Superior temporal gyrus (tissue), 1 donor: ENCODE data around the gene ANKUB1.
"Not testable (repeated sequence)": the region's sequence is repeated elsewhere in the genome, so short reads cannot be mapped to it uniquely, and the experiment has no call there.

ENCODE experiments used
- DNase-seq: peaks from one replicate; pipeline ENCODE4 v3.0.0-alpha.2; 2016; ENCODE audit errors: extremely low spot score

Gene ANKUB1

GRCh38 chr3:149792452-149793270, at the start of gene ANKUB1:
Gene ANKUB1, minus strand, starts transcription at chr3:149792554. Its CDS starts 188 bp downstream, at chr3:149792366.
- no peak for DNase-seq

GRCh38 chr3:149839896-149840295, 47.5 kb upstream of the ANKUB1 start:
- no peak for DNase-seq

DNA sequence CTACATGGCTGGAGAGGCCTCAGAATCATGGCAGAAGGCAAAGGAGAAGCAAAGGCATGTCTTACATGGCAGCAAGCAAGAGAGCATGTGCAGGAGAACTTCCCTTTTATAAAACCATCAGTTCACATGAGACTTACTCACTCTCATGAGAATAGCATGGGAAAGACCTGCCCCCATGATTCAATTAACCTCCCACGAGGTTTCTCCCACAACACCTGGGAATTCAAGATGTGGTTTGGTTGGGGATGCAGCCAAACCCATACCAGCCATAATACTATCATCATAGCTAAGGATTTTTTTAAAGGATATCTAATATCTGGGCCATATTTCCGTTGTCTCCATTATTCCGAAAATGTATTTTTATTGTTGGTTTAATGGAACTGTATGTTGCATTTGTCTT, 47.1 kb upstream of the ANKUB1 start:
- DNase-seq: not testable (repeated sequence)

DNA sequence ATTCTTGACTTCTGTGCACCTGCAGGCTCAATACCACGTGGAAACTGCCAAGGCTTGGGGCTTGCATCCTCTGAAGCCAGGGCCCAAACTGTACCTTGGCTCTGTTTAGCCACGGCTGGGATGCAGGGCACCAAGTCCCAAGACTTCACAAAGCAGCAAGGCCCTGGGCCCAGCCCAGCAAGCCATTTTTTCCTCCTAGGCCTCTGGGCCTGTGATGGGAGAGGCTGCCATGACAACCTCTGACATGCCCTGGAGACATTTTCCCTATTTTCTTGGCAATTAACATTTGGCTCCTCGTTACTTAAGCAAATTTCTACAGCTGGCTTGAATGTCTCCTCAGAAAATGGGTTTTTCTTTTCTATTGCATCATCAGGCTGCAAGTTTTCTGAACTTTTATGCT, 46.1 kb upstream of the ANKUB1 start:
- not testable (repeated sequence) for DNase-seq

DNA sequence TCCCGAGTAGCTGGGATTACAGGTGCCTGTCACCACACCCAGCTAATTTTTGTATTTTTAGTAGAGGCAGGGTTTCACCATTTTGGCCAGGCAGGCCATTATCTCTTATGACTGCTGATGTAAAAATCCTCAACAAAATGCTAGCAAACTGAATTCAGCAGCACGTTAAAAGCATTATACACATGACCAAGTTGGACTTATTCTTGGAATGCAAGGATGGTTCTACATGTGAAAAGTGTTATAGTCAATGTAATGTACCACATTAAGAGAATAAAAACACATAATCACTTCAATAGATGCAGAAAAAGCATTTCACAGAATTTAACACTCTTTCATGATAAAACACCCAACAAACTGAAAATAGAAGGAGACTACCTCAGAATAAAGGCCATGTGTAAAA, 40.9 kb upstream of the ANKUB1 start:
- DNase-seq: no peak

DNA sequence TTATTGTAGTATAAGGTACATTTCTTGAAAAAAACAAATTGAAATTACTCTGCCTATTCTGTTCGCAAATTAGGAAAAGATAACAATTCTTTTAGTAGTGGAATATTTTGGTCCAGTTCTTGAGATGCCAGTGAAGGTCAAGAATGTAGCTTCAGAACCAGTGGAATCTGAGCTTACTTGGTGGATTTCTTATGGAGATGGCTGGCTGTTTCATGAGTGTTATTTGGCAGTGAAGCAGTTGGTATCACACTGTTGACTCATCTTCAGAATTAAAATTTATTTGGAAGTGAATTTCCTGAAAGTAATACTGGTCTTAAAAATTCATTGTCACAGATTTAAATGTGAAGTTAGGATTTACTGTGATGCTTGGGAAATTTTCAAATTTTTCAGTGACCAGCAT, 39.7 kb upstream of the ANKUB1 start:
- DNase-seq: no peak

DNA sequence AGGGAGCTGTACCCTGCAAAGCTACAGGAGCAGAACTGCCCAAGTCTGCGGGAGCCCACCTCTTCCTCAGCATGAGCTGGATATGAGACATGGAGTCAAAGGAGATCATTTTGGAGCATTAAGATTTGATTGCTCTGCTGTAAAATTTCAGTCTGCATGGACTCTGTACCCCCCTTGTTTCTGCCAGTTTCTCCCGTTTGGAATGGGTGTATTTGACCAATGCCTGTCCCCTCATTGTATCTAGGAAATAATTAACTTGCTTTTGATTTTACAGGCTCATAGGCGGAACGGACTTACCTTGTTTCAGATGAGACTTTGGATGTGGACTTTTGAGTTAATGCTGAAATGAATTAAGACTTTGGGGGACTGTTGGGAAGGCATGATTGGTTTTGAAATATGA, 39.0 kb upstream of the ANKUB1 start:
- no peak for DNase-seq

DNA sequence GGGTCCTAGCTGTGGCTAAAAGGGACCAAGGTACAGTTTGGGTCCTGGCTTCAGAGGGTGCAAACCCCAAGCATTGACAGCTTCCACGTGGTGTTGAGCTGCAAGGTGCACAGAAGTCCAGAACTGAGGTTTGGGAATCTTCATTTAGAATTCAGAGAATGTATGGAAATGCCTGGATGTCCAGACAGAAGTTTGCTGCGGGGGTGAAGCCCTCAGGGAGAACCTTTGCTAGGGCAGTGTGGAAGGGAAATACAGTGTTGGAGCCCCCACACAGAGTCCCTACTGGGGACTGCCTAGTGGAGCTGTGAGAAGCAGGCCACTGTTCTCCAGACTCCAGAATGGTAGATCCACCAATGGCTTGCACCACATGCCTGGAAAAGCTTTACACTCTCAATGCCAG, 38.5 kb upstream of the ANKUB1 start:
- DNase-seq: no peak

GRCh38 chr3:149829631-149830030, 37.3 kb upstream of the ANKUB1 start:
- DNase-seq: not testable (repeated sequence)

DNA sequence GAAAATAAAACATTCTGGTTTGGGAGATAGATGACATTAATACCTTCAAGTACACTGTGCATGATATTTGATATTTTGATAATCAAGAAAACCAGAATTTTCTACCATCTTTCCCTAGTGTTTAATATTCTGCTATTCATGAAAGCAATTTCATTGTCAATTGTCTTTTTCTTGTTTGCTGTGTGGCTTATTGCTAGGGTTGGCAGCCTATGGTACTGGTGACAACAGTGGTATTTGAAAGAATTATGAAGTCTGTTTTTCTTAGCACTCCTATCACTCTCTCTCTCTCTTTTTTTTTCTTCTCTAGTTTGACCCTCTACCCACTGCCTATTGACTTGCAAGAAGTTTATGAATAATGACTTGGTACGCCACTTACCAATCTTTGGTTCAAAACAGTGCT, 36.0 kb upstream of the ANKUB1 start:
- DNase-seq: peak; percentile 62

GRCh38 chr3:149826636-149827035, 34.3 kb upstream of the ANKUB1 start:
- DNase-seq: no peak

DNA sequence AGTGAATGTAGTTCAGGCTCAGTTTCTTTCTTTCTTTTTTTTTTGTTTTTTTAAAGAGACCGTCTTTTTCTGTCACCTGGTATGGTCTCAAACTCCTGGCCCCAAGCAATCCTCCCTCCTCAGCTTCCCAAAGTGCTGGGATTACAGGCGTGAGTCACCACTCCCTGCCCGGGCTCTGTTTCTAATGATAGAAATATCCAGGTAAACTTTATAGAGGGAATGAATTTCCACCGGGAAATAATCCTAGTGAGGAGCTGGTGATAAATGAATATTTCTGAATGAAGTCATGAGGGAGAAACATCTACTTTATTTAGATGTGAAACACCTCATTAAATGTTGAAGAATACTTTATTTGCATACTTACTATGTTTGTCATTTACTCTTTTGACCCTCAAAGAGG, 27.8 kb upstream of the ANKUB1 start:
- DNase-seq: no peak

DNA sequence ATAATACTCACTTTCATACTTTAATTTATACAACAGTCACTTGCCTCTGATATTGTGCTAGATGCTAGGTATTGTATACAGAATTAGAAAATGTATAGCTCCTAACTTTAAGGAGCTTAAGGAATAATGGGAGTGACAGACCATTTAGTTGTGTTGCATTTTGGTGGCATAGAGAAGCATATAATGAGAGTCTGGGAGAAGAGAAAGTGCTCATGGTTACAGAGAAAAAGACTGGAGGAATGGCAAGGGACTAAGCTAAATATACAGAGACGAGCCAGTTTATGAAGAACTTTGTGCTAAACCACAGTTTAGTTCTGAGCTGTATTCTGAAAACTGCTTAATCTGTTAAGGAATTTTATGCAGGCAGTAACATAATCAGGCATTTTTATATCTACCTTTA, 27.1 kb upstream of the ANKUB1 start:
- DNase-seq: no peak

GRCh38 chr3:149816986-149817385, 24.6 kb upstream of the ANKUB1 start:
- no peak for DNase-seq

GRCh38 chr3:149816311-149816710, 24.0 kb upstream of the ANKUB1 start:
- DNase-seq: no peak

GRCh38 chr3:149815728-149816127, 23.4 kb upstream of the ANKUB1 start:
- no peak for DNase-seq

DNA sequence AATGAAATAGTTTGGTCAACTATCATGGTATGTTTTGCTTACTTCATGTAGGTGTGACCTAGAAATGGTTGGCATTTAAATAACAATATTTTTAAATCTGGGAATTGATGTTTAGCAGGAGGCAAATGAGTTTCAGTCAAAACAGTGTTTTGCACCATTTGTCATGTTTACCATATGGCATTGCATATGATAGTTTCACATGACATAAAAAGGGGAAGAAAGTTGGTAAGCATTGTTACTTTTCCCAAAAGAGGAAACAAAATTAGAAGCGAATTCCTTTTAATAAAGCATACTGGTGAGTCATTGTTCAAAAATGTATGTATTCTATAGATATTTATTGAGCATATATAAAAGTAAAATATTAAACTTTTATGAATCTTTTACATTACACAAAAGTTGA, 23.0 kb upstream of the ANKUB1 start:
- DNase-seq: peak; percentile 33

- DNase-seq: peak; percentile 84
Observed at GRCh38 chr3:149813367-149814281, 21.3 kb upstream of the ANKUB1 start.

DNA sequence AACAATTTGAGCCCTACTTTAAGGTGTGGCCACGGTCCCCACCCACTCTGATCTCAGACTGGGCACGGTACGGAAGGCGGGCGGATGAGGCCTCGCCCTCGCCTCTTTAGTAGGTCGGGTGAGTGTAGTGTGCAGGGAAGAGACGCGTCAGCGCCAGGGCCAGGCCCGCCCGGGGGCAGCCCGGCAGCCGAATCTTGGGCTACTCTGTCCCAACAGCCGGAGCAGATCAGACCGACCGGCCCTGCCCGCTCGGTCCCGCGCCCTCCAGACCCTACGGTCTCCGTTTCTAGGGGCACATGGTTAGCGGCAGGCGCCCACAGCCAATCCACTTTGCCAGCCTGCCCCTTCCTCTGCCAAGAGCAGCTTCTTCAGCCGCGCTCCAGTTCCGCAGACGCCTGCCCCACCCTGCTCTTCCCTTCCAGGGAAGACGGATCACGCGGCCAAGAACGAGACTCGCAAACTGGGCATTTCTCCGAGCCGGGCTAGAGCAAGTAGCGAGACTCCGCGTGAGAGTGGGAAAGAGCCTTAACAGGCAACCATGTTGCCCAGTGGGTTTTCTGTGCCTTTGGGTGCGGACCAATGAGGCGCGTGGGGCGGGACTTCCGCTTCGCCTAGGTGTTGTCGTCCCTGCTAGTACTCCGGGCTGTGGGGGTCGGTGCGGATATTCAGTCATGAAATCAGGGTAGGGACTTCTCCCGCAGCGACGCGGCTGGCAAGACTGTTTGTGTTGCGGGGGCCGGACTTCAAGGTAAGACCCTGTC, 20.4 kb upstream of the ANKUB1 start, which contains the start of gene RNF13:
TSS of gene RNF13 (plus strand) at position 610 of the 761 bp plus-strand sequence. CDS start 32,812 bp downstream, outside the sequence.
- DNase-seq: peak; percentile 100

DNA sequence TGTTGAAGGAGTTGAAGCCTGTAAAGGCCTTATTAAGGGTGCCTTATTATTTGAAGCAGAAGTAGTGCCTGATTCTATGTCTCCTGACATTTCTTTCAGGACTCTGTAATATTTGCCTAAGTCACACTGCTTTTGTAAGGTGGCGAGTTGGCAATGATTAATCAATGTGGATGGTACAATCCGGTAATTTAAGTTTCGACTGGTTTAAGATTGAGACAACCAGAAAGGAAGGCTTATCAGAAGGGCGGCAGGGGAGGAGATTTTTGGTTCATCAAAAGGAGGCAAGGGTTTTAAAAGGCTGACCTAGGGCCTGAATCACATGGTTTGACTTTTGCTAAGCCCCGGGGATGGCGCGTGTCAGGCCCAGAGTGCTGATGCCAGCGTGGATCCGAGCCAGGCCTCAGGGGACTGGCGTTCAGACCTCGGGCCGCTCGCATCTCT, 19.8 kb upstream of the ANKUB1 start:
- DNase-seq: peak; percentile 72

DNA sequence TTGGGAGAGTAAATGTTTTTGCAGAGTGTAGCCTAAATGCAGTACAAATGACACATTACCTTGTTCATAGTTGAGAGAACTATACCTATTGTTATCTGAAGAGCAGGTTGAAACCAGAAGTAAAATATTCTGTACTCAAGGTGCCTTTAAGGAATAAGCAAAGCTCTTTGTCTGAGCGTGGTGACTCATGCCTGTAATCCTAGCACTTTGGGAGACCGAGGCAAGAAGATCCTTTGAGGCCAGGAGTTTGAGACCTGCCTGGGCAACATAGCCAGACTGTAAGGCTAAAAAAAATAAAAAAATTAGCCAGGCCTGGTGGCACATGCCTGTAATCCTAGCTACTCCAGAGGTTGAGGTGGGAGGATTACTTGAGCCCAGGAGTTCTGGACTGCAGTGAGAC, 18.5 kb upstream of the ANKUB1 start:
- DNase-seq: no peak

GRCh38 chr3:149809699-149810098, 17.3 kb upstream of the ANKUB1 start:
- no peak for DNase-seq
